ENCODE measurements around the gene CHTF18.

Gene CHTF18

DNA sequence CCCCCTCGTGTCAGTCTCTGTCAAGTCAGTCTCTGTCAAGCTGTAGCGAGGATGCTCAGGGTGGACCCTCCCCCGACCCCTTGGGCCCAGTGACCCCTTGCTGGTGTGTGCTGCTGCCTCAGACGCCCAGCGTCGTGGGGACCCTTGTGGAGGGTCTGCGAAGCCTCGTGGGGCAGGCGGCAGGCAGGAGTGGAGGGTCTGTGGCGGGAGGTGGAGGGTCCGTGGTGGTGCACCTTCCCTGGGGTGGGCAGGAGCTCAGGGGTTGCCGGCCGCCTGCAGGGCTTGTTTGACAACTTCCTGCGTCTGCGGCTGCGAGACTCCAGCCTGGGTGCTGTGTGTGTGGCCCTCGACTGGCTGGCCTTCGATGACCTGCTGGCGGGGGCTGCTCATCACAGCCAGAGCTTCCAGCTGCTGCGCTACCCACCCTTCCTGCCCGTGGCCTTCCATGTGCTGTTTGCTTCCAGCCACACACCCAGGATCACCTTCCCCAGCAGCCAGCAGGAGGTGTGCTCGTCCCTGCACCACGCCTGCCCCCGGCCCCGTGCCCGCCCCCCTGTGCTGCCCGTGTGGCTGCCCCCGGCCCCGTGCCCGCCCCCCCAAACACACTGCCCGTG lies 6.5 kb downstream of the CHTF18 start:
- no peak for DNase-seq

- no peak for DNase-seq
Measured at GRCh38 chr16:795580-796229, 7.3 kb downstream of the CHTF18 start.

- DNase-seq = no peak
Measured at GRCh38 chr16:796296-797119, 8.1 kb downstream of the CHTF18 start.

DNA sequence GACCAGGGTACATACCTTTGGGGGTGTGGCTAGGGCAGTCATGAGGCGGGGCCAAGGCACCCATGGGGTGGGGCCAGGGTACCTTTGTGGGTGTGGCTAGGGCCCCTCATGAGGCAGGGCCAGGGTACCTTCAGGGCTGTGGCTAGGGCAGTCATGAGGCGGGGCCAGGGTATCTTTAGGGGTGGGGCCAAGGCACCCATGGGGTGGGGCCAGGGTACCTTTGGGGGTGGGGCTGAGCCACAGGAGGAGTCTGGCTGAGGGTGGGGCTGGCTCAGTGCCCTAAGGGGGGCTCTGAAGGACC lies 8.7 kb downstream of the CHTF18 start:
- DNase-seq = no peak

GRCh38 chr16:797686-798085 lies 9.3 kb downstream of the CHTF18 start:
- no peak for DNase-seq

GRCh38 chr16:798666-799065 lies 10.2 kb downstream of the CHTF18 start:
- DNase-seq = no peak

DNA sequence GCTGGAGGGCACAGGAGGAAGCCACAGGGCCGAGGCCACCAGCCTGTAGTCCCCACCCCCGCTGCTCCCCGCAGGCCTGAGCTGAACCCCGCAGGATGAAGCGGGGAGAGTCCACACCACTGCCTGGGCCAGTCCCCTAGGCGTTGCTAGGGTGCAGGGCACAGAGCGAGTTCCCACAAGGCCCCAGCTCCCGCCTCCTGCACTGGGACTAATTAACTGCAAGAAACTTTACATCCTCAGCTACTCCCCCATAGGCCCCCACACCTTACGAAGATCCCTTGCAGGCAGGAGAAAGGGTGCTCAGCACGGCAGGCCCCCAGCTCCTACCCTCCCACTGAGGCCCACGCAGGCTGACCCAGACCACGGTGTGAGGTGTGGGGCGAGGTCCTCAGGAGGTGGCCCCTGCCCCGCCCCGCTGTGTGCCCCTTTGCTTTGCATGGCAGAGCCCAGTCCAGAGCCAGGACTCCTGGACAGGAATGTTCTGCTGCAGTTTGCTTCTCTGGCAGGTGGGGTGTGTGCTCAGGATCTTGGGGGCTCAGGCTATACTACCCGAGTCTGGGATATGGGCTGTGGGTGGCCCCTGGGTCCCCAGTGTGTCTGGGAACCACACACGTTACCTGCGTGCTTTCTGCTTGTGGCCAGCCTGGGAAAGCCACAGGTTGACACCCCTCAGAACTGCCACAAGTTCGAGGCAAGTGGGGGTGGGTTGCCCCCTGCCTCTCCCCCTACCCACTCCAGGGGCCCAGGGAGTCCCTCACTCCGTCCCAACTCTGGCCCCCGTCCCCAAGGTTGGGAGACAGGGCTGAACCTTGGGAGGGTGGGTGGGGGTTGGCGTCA lies 10.9 kb downstream of the CHTF18 start:
- DNase-seq = no peak

GRCh38 chr16:799948-800833 lies 11.8 kb downstream of the CHTF18 start, which contains the start of gene GNG13:
Gene GNG13 (minus strand): TSS chr16:800734. CDS start chr16:799077, 1,657 bp downstream.
- no peak for DNase-seq

DNA sequence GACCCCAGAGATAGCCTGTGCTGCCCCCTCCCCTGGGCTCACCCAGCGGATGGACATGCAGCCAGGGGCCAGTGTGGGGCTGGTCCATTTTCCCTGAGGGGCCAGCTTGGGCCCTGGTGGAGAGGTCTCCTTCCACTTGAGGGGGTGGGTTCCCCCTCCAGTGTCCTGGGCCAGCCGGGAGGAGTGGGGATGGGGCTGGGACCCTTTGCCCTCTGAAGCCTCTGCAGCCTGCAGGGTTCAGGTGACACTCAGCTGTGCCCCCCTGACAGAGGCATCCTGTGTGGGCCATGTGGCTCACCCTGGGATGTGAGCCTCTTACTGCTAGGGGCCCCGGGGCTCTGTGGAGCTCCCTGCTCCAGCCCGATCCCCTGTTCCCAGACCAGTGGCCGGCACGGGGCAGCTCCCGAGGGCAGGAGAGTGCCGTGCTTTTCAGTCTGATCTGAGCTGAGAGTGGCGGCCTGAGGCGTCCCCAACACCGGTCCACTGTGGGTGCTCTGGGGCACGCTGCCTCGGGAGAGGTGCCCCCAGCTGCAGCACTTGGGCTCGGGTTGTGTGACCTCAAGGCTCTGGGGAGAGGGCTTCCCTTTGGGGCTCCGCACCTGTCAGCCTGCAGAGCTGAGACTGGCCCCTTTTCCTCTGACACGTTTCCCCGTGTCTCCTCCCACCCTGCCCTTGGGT lies 12.6 kb downstream of the CHTF18 start:
- DNase-seq = no peak

GRCh38 chr16:801584-802363 lies 13.4 kb downstream of the CHTF18 start:
- DNase-seq = no peak

DNA sequence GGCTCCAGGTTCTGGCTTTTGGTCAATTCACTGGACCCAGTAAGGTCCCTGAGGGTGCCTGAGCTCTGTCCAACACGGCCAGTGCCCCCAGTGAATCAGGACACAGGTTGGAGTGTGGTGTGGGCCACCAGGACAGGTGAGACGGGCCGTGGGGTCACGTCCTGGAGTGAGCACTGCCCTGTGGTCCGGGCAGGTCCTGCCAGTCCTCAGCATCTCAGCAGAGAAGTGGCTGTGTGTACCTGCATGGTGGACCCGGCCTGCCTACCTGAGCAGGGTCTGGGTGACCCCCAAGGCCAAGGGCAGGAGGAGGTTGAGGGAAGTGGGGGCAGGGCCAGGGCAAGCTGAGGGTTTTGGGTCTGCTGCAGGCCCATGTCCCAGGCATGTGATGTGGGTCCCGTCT lies 14.0 kb downstream of the CHTF18 start:
- DNase-seq = no peak

DNA sequence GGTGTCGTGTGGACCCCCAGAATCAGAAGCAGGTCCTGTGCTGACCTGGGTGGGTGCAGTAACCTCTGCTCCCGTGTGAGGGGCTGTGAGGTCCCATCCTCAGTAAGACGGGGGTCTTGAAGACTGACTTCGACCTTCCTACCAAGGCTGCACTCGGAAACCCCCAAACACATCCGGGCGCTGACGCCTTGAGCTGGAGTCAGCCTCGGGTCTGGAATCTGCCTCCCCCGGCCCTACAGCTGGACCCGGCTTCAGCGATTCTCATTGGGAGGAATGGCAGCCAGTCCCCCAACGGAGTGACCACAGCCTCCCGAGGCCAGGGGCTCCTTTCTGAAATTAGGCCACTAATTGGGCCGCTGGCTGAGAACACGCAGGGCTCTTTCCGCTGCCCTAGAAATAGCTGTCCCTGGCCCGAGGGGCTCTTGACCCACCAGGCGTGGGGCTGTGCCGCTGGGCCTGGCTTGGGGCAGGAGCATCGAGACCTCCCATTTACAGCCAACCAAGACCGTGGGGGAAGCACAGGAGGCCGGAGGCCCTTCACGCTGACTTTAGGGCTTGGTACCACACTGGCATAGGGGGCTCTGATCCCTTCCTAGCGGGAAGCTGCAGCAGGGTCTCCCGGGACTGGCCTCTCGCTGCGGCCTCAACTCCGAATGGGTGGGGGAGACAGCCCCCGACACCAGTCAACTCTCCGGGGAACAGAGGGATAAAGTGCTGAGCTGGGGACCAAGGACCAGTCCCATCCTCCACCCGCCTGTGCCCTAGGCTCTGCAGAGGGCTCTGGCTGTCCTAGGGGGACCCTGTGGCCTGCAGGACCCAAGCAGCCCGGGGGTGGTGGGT lies 14.7 kb downstream of the CHTF18 start:
- DNase-seq = no peak

- no peak for DNase-seq
Measured at GRCh38 chr16:803754-804080, 15.3 kb downstream of the CHTF18 start.

DNA sequence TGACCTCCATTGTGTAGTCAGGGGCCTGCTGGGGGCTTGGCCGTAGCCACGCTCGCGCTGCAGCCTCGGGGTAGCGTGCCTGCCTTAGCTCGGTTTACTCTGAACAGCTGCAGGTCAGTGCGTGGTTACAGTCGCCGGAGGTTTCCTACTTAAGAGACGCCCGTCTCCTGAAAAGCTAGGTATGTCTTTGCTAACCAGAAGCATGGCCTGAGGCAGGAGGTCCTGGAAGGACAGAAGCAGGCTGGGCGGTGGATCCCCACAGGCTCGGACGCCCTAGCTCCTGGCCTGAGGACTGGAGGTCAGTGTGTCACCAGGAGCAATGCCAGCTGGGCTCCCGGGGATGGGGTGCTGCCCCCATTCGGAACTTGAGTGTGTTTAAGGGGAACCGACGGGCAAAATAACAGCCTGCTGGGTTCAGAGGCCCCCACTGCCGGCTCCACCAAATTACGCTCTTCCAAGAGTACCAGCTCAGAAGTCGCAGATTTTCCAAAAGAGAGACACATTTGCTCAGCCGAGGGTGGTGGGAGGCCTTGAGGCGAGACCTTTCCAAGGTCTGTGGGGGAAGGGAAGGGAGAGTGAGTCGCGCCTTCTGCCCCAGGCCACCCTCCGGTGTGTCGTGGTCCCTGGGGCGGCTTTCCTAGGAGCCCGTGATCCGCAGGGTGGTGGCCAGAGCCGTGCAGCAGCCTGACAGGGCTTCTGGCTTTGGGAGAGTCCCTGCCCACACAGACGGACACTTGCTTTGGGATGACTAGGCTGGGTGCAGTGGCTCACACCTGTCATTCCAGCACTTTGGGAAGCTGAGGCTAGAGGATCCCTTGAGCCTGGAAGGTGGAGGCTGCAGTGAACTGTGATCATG lies 16.0 kb downstream of the CHTF18 start:
- DNase-seq = no peak

- no peak for DNase-seq
Measured at GRCh38 chr16:805474-805873, 17.1 kb downstream of the CHTF18 start.

DNA sequence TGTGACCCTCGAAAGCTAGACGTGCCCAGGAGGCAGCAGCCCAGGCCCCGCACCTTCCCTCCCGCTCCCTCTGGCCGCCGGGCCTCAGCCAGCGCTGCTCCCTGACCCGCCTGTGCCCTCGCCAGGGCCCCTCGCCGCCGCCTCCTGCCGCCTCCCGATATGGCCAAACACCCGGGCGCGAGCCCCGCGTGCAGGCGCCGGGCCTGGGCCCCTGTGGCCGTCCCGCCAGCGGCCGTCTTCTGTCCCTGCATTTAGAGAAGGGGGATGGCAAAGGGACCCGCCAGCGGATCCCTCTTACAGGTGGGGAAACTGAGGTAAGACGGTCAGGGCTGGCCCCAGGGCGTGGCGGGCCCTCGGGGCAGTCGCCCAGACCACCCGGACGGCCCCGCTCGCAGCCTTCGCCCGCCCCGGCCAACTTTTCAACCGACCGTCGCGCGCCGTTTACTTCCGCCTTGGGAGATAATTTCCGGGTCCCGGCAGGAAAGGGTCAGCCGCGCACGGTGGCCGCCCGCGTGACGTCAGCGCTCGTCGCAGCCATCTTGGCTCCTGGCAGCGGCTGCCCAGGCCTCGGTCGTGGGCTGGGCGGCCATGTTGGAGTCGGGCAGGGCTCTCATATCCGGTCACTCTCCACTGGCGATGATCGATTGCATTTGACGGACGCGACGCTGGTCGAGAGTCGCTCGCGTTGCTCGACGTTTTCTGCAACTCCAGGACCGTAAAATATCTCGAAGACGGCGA lies 19.1 kb downstream of the CHTF18 start:
- peak; percentile 93 for DNase-seq

DNA sequence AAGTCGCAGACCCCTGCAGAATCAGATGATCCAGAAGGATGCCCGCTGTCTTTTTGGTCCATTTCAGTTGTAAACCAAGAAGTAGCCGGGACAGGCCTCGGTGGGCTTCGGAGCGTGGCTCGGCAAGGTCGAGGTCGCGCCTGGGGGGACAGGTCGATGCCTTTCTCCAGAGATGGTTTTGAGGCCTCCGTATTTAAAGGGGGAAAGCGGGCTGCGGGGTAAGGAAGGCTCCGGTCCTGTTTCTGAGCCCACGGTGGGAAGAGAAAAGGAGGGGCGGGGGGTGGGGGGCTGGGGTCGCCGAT lies 19.6 kb downstream of the CHTF18 start:
- no peak for DNase-seq

DNA sequence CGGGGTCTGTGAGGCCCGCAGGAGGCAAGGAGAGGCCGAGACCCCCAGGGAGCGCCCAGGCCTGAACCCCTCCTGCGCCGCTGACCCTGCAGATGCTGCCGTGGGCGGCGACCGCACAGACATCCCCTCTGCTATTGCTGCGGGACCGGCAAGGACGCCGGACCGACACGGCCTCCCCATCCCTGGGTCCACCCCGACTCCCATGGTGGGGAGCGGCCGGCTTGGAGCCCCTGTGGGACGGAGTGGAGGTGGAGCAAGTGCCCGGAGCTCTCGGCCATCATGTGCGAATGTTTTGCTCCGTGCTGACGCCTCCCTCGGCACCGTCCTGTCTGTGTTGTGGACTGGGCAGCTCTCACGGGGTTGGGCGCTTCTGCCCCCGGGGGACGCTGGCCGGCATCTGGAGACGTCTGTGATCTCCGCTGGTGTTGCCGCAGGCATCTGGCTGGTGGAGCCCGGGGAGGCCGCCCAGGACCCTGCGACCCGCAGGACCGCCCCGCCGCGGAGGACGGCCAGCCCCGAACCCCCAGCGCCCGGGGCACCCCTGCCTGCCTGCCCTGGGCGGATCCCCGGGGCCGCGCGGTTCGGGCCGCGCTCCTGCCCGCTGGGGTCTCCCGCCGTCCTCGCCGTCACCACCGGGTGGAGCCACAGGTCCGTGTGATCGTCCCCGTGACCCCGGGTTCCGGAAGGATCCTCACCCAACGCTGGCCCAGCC lies 24.9 kb downstream of the CHTF18 start:
- DNase-seq = peak; percentile 81
